GM19025 (cell line): ENCODE data around the gene DBX1.

ENCODE experiments used
- ATAC-seq: cut with Tn5 transposase; IDR thresholded peaks from one replicate; pipeline ENCODE4 v1.9.1; 2021; ENCODE audit warnings: mild to moderate bottlenecking, low read depth, moderate library complexity; ENCODE audit not compliant: unreplicated experiment

DBX1 gene

DNA sequence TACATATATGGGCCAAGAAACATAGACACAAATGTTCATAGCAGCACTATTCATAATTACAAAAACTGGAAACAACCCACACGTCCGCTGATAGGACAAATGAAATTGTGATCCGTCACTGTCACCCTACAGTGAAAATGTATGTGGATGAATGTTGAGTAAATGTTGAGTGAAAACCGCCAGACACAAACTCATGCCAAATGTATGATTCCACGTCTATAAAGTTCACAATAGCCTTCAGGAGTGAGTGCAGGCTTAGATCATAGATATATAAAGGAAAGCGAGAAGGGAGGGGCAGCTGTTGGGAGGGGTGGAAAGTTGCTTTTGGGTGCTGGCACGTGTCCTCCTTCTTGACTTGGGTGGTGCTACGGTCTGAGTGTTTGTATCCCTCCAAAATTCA lies 33.6 kb downstream of the DBX1 start:
- no peak for ATAC-seq

- no peak for ATAC-seq
These were observed 34.3 kb downstream of the DBX1 start for GRCh38 chr11:20125927-20126326.

- ATAC-seq = no peak
These were observed 38.1 kb downstream of the DBX1 start for GRCh38 chr11:20122131-20122530.

DNA sequence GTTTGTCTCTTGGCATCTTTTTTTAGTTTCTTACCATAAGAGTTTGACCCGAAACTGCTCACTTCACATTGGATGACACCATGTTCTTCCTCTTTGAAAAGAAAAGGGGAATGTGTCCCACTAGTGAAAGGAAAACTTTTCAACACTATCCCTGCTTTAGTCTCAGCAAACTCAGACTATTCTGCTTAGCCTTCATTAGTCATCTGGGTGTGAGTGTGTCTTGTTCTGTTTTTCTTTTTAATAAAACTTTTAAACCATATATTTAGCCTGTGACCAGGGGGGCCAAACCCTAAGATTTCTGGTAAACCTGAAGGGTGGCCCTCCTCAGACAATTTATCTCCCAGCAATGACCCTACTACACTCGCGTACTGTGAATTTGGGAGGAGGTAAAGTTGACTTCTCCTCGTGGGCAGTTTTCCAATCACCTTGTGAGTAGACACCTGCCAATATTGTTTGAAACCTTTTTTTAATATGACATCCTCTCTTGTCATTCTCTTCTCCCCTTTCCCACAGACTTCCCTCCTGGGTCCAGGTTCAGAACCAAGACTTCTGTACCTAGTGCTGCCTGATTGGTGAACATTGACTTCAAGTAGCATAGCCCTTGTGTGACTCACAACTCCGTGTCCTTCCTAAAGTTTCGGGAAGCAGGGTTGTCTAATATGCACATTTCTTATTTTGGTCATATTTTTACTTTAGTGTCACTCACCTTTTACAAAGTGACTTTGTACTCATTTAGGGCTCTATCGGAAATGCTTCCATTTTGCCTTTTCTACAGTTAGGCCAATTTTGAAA lies 39.9 kb downstream of the DBX1 start:
- no peak for ATAC-seq

DNA sequence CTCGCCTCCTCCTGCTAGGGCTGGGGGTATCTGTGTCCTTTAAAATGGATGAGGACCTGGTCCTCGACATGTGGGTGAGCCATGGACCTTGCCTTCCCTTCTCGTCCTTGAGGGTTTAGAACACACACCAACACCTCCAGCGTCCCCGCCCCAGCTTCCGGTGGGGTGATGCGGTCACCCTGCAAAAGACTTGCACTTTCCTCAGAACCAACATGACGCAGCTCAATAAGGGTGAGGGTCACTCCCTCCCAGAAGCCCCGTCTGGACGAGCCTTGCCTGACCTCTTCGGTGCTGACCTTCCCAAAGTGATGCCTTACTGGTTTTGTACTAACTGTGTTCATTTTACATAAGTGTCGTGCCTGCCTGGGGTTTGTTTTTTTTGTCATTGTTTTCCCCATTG lies 41.0 kb downstream of the DBX1 start:
- ATAC-seq = no peak

GRCh38 chr11:20118209-20118608 lies 42.1 kb downstream of the DBX1 start:
- no peak for ATAC-seq

DNA sequence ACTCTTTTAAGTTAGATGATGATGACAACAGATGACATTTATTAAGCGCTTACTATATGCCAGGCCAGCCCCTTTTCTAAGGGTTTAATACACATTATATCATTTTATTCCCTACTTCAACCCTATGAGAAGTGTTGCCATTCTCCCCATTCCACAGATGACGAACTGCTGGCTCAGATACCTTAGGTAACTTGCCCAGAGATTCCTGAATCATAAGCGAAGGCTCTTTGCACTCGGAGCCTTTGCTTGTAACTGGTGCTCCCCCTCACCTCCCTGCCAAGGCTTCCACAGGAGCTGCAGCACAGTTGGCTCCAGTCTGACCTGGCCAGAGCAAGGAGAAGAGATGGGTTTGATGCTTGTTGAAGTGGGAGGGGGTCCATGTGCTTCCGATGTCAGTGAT lies 43.0 kb downstream of the DBX1 start:
- no peak for ATAC-seq

DNA sequence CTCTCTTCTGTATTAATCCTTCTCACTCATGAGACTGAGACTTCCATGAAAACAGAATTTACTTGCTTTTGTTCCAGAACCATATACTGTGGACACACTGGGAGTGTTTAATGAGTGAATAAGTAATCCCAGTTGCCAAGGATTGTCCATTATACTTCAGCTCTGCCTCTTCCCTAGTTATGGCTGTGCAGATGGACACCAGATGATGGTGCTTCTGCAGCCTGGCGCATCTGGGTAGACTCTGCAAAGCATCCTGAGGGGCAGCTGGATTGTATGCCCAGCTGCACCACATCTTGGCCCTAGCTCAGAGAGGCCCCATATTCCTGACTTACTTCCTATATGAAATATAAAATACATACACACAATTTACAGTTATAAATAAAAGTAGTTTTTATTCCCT lies 43.5 kb downstream of the DBX1 start:
- ATAC-seq = no peak

GRCh38 chr11:20114588-20114987 lies 45.7 kb downstream of the DBX1 start:
- no peak for ATAC-seq

GRCh38 chr11:20113149-20113438 lies 47.2 kb downstream of the DBX1 start:
- ATAC-seq = no peak

- ATAC-seq = no peak
These were observed 47.8 kb downstream of the DBX1 start for GRCh38 chr11:20112291-20113148.

GRCh38 chr11:20111871-20112270 lies 48.4 kb downstream of the DBX1 start:
- ATAC-seq = no peak

- peak; percentile 76 for ATAC-seq
These were observed 49.2 kb downstream of the DBX1 start for GRCh38 chr11:20110908-20111669.

GRCh38 chr11:20109731-20110445 lies 50.4 kb downstream of the DBX1 start:
- no peak for ATAC-seq
